Measurements from ENCODE around the gene ANKRD50. TPM values are rescaled to one million over a fixed set of nuclear protein-coding genes. Genes with fewer than 3 reads are reported as not detected.

ANKRD50 gene
- total RNA-seq, 2 donors from 2014 or later = 21.1 to 23.9 TPM

- Histone ChIP-seq H3K4me1 (ENCODE audit: control insufficient read depth in 1 of 2, low read depth in 2 of 2) (no peaks in the 10 kb centered on the region), H3K27me3 (replicated peaks; ENCODE audit: insufficient read depth) (no peaks in the 10 kb centered on the region), H3K9me3 (no peaks in the 10 kb centered on the region), H3K4me3 (no peak overlapping the region), H3K27ac (no peak overlapping the region), H3K36me3 (no peaks in the 10 kb centered on the region)
- ATAC-seq (ENCODE audit: insufficient number of reproducible peaks, low FRiP score, low read depth) = no peak
- TF ChIP-seq CTCF (IDR thresholded peaks at IDR 0.05) = no peak
- no peak for DNase-seq (ENCODE audit: low spot score)
Measured at GRCh38 chr4:124637321-124637720, 75.2 kb downstream of the ANKRD50 start.

GRCh38 chr4:124636788-124637187, 75.7 kb downstream of the ANKRD50 start:
- H3K4me3 ChIP-seq = no peak overlapping the region
- no peak for TF ChIP-seq CTCF (IDR thresholded peaks at IDR 0.05)
- H3K36me3 ChIP-seq = no peaks in the 10 kb centered on the region
- ATAC-seq (ENCODE audit: insufficient number of reproducible peaks, low FRiP score, low read depth) (no peak), DNase-seq (ENCODE audit: low spot score) (no peak)
- H3K4me1 ChIP-seq (ENCODE audit: control insufficient read depth in 1 of 2, low read depth in 2 of 2) = no peaks in the 10 kb centered on the region
- no peaks in the 10 kb centered on the region for H3K9me3 ChIP-seq
- no peak overlapping the region for H3K27ac ChIP-seq
- H3K27me3 ChIP-seq (replicated peaks; ENCODE audit: insufficient read depth) = no peaks in the 10 kb centered on the region

- H3K27me3 ChIP-seq (replicated peaks; ENCODE audit: insufficient read depth) = no peaks in the 10 kb centered on the region
- no peak for TF ChIP-seq CTCF (IDR thresholded peaks at IDR 0.05)
- H3K9me3 ChIP-seq = no peaks in the 10 kb centered on the region
- ATAC-seq (ENCODE audit: insufficient number of reproducible peaks, low FRiP score, low read depth) (no peak), DNase-seq (ENCODE audit: low spot score) (no peak)
- H3K4me1 ChIP-seq (ENCODE audit: control insufficient read depth in 1 of 2, low read depth in 2 of 2) = no peaks in the 10 kb centered on the region
- no peaks in the 10 kb centered on the region for H3K36me3 ChIP-seq
- no peak overlapping the region for H3K27ac ChIP-seq
- no peak overlapping the region for H3K4me3 ChIP-seq
Measured at GRCh38 chr4:124635331-124635730, 77.2 kb downstream of the ANKRD50 start.

- H3K4me3 ChIP-seq = no peak overlapping the region
- ATAC-seq (ENCODE audit: insufficient number of reproducible peaks, low FRiP score, low read depth) (no peak), DNase-seq (ENCODE audit: low spot score) (no peak)
- H3K36me3 ChIP-seq = no peaks in the 10 kb centered on the region
- H3K4me1 ChIP-seq (ENCODE audit: control insufficient read depth in 1 of 2, low read depth in 2 of 2) = no peaks in the 10 kb centered on the region
- TF ChIP-seq CTCF (IDR thresholded peaks at IDR 0.05) = no peak
- no peak overlapping the region for H3K27ac ChIP-seq
- no peaks in the 10 kb centered on the region for H3K9me3 ChIP-seq
- no peaks in the 10 kb centered on the region for H3K27me3 ChIP-seq (replicated peaks; ENCODE audit: insufficient read depth)
Measured at GRCh38 chr4:124633285-124633941, 79.1 kb downstream of the ANKRD50 start.

- Histone ChIP-seq H3K4me3 (no peak overlapping the region), H3K27me3 (replicated peaks; ENCODE audit: insufficient read depth) (no peaks in the 10 kb centered on the region), H3K27ac (no peak overlapping the region), H3K9me3 (no peaks in the 10 kb centered on the region), H3K4me1 (ENCODE audit: control insufficient read depth in 1 of 2, low read depth in 2 of 2) (no peaks in the 10 kb centered on the region), H3K36me3 (no peaks in the 10 kb centered on the region)
- no peak for TF ChIP-seq CTCF (IDR thresholded peaks at IDR 0.05)
- no peak for ATAC-seq (ENCODE audit: insufficient number of reproducible peaks, low FRiP score, low read depth)
- no peak for DNase-seq (ENCODE audit: low spot score)
Measured at GRCh38 chr4:124632439-124632838, 80.1 kb downstream of the ANKRD50 start.
